22Rv1 (cell line): ENCODE results near the gene PDGFC.

Source experiments
- CTCF ChIP-seq: fragments of 450-650 bp; IDR thresholded peaks from 2 replicates; pipeline ENCODE4 v1.5.1; 2017; ENCODE audit warnings: mild to moderate bottlenecking
- ZFX ChIP-seq: fragments of 450-650 bp; IDR thresholded peaks from 2 replicates; pipeline ENCODE4 v1.6.1; 2017; ENCODE audit warnings: antibody characterized with exemption, borderline replicate concordance

- TF ChIP-seq CTCF (no peak), ZFX (no peak)
These were observed 208.1 kb downstream of the PDGFC start for GRCh38 chr4:156763511-156763910.
